MM.1S (cell line): ENCODE measurements around the gene CD44.

Source experiments
- EZH2 ChIP-seq: fragments of 300-600 bp; sonication (generic); optimal IDR thresholded peaks from 2 replicates; pipeline ENCODE3; 2017; ENCODE audit warnings: low read depth, mild to moderate bottlenecking, antibody characterized with exemption, low read length, mixed read lengths
- TF ChIP-seq, protein P1 (sequence below): fragments of 300-600 bp; sonication (generic); IDR thresholded peaks from 2 replicates; pipeline ENCODE4 v1.5.1; 2016; ENCODE audit warnings: antibody characterized with exemption, low read length, mixed read lengths

GRCh38 chr11:35187996-35188395 lies 49.0 kb downstream of the CD44 start:
- TF ChIP-seq, protein P1, sequence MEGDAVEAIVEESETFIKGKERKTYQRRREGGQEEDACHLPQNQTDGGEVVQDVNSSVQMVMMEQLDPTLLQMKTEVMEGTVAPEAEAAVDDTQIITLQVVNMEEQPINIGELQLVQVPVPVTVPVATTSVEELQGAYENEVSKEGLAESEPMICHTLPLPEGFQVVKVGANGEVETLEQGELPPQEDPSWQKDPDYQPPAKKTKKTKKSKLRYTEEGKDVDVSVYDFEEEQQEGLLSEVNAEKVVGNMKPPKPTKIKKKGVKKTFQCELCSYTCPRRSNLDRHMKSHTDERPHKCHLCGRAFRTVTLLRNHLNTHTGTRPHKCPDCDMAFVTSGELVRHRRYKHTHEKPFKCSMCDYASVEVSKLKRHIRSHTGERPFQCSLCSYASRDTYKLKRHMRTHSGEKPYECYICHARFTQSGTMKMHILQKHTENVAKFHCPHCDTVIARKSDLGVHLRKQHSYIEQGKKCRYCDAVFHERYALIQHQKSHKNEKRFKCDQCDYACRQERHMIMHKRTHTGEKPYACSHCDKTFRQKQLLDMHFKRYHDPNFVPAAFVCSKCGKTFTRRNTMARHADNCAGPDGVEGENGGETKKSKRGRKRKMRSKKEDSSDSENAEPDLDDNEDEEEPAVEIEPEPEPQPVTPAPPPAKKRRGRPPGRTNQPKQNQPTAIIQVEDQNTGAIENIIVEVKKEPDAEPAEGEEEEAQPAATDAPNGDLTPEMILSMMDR, result no peak
- no peak for TF ChIP-seq EZH2
